ENCODE results near the gene ATP2C2.

GRCh38 chr16:84390131-84390785 is 21.9 kb downstream of the ATP2C2 start:
- TF ChIP-seq CTCF (IDR thresholded peaks at IDR 0.05) (no peak), POLR2A (IDR thresholded peaks at IDR 0.05) (no peak)
